Esophagus muscularis mucosa (tissue), 4 donors: ENCODE measurements around the gene TBC1D16.

Experiments
- CTCF ChIP-seq, 3 experiments: fragments of 200-600 bp in 2 of 3; fragments of 450-650 bp in 1 of 3; sonication (generic) in 2 of 3; IDR thresholded peaks; one replicate each; pipeline ENCODE4 v1.5.1; 2017 to 2019; ENCODE audit warnings: antibody characterized with exemption in 3 of 3, mild to moderate bottlenecking in 2 of 3, moderate library complexity in 1 of 3
- EP300 ChIP-seq: sonication (generic); formaldehyde crosslinking; IDR thresholded peaks from one replicate; pipeline ENCODE4 v1.6.1; 2017; ENCODE audit warnings: antibody characterized with exemption
- POLR2A ChIP-seq: fragments of 450-650 bp; IDR thresholded peaks from one replicate; pipeline ENCODE4 v1.6.1; 2017; ENCODE audit warnings: antibody characterized with exemption, moderate library complexity, mild to moderate bottlenecking, low read depth
- POLR2AphosphoS5 ChIP-seq, 2 donors: sonication (generic); formaldehyde crosslinking; IDR thresholded peaks; one replicate each; pipeline ENCODE4 v1.6.1; 2017; ENCODE audit warnings: antibody characterized with exemption in 2 of 2

DNA sequence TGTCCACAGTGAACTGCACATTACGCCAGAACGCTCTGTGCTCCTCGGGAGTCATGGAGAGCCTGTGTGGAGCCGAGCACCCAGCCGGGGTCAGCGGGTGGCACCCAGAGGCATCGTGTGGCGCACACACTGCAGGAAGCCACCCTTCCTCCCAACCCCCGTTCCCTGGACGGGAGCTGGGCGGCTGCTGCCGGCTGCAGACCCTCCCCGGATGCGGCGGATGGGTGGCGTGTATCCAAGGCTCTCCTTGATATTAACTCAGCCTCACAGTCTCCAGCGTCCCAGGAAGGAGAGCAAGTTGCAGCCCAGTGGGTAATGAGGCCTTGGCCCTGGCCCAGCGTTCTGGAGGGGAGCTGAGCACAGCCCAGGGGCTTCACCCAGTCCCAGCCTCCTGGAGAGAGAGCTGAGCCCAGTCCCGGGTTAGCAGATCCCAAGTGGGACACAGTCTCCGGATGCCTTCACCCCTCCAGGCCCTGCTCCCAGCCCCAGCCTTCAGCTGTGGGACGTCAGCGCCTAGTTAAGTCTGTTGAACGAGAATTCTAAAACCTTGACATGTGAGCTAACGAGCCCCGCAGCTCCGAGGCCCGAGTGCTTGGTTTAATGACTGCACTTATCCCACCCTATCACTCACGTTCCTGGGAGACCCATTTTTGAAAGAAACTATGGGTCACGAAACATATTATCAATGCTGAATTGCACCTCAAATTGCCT is 86.6 kb downstream of the TBC1D16 start:
- TF ChIP-seq CTCF (IDR thresholded peaks at IDR 0.05) (no peak), POLR2AphosphoS5 (IDR thresholded peaks at IDR 0.05) (no peak), POLR2A (no peak), EP300 (no peak)
